Omental fat pad (tissue), 4 donors: Measurements from ENCODE around the gene IPO9. TPM values are rescaled to one million over a fixed set of nuclear protein-coding genes. Genes with fewer than 3 reads are reported as not detected.

Experiments used
- ATAC-seq: fragments of 150-250 bp; one replicate; pipeline ENCODE4 v1.9.1; 2016; ENCODE audit warnings: mild to moderate bottlenecking, moderate library complexity; ENCODE audit not compliant: low FRiP score
- DNase-seq: peaks from one replicate; pipeline ENCODE4 v3.0.0-alpha.2; 2019; ENCODE audit warnings: low spot score
- CTCF ChIP-seq, 3 donors: fragments of 450-650 bp; IDR thresholded peaks; one replicate each; pipeline ENCODE4 v1.5.1; 2016 to 2017; ENCODE audit warnings: antibody characterized with exemption in 3 of 3, mild to moderate bottlenecking in 3 of 3, moderate library complexity in 2 of 3
- small RNA-seq: library from RNA; depleted of rRNA; stranded (forward); fragments of <200 nt; gene quantifications from one replicate; pipeline ENCODE3, GENCODE V24; 2016
- total RNA-seq, 4 donors: library from RNA; depleted of rRNA; stranded (reverse); fragments of >200 nt; gene quantifications; one replicate each; pipeline ENCODE4 v1.1.0, GENCODE V29; 2016

The IPO9 gene
- total RNA-seq, 4 donors from 2014 or later, result 13.4 to 19.7 (median 17.4) TPM

- DNase-seq, result no peak
- TF ChIP-seq CTCF (IDR thresholded peaks at IDR 0.05), result no peak
- no peak for ATAC-seq
Measured at GRCh38 chr1:201925301-201925567, 96.3 kb downstream of the IPO9 start.

GRCh38 chr1:201925981-201926645 is 97.2 kb downstream of the IPO9 start:
- ATAC-seq (no peak), DNase-seq (no peak)

GRCh38 chr1:201928266-201928665 is 99.3 kb downstream of the IPO9 start:
- no peak for TF ChIP-seq CTCF (IDR thresholded peaks at IDR 0.05)
- DNase-seq, result no peak
- no peak for ATAC-seq

More at GRCh38 chr1:201925981-201926645, 97.2 kb downstream of the IPO9 start:
- TF ChIP-seq CTCF (IDR thresholded peaks at IDR 0.05), result no peak

- no peak for TF ChIP-seq CTCF (IDR thresholded peaks at IDR 0.05)
- ATAC-seq, result no peak
- no peak for DNase-seq
Measured at GRCh38 chr1:201930137-201930536, 101.2 kb downstream of the IPO9 start.

- no peak for DNase-seq
- ATAC-seq, result no peak
- no peak for TF ChIP-seq CTCF (IDR thresholded peaks at IDR 0.05)
Measured at GRCh38 chr1:201930803-201931202, 101.8 kb downstream of the IPO9 start.

Small RNA genes lying within 50 kb of the gene (small RNA-seq; reads per million reads assigned to genes)
- gene MIR1231 (not detected), gene MIR6739 (not detected)

Other genes with a start within 250 kb of the IPO9 start
- gene SHISA4, start 59.7 kb downstream of the IPO9 start, total RNA-seq, result 10 to 100 TPM; 11.0 to 23.3 (median 13.0) TPM
- 100 to 1,000 TPM in 1 of 4 donors, 10 to 100 TPM in 3; 30.2 to 124 (median 35.8) TPM for gene LMOD1, start 117.4 kb downstream of the IPO9 start, total RNA-seq
- 10 to 100 TPM; 19.7 to 55.4 (median 38.4) TPM for gene TIMM17A, start 126.3 kb downstream of the IPO9 start, total RNA-seq
- gene RNPEP, start 153.5 kb downstream of the IPO9 start, total RNA-seq, result 10 to 100 TPM; 37.2 to 77.6 (median 45.8) TPM
- 10 to 100 TPM in 1 of 4 donors, 1 to 10 TPM in 1, under 1 TPM in 2; 0.47 to 23.0 (median 1.8) TPM for gene ELF3, start 181.4 kb downstream of the IPO9 start, total RNA-seq